ENCODE results near the gene JAZF1. TPM values are rescaled to one million over a fixed set of nuclear protein-coding genes. Genes with fewer than 3 reads are reported as not detected.

Gene JAZF1
- total and polyA plus RNA-seq, 2 of the 8 experiments (the other 6 are each of a cell fraction or from before 2014, with no cell fraction given): 2.6 to 21.8 TPM

DNA sequence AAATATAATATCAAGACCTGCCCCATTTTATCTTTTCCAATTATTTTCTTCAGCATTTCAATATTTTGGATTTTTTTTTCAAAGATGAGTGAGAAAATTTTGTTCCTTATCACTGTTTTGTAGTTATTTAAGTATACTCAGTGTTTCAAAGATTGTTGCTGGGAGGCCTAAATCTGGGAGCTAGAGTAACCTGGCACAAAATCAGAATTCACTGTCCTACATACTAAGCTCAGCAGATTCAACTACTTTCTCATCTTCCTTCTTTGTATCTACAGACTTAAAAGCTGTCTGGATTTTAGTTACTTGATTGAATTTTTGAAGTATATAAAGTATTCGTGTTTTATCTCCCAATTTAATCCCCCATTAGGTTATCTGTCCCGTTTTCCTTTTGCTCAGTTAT lies 354.7 kb downstream of the JAZF1 start:
- Histone ChIP-seq H3K4me2 (ENCODE audit: insufficient read depth in 1 of 2, low read depth in 2 of 2, low read length in 2 of 2) (no peak overlapping the region), H3K4me3 (ENCODE audit: extremely low read depth in 1 of 4, insufficient read depth in 2 of 4, low read depth in 3 of 4, low read length in 4 of 4) (no peak overlapping the region), H3K14ac (ENCODE audit: insufficient read length) (no peak overlapping the region), H3K9me3 (ENCODE audit: insufficient read depth in 2 of 2, low read depth in 1 of 2, low read length in 1 of 2) (no peaks in the 10 kb centered on the region), H3K4me1 (replicated peaks in 1 of 4; ENCODE audit: control insufficient read depth in 3 of 4, insufficient read depth in 4 of 4, low read length in 3 of 4) (no peaks in the 10 kb centered on the region), H4K20me1 (replicated peaks in 1 of 2; ENCODE audit: control insufficient read depth in 1 of 2, insufficient read depth in 2 of 2, low read length in 2 of 2) (no peaks in the 10 kb centered on the region), H3K56ac (replicated peaks; ENCODE audit: insufficient read length, low read depth, low read length) (no peak overlapping the region), H2BK12ac (ENCODE audit: low read depth, low read length) (no peak overlapping the region), H4K5ac (ENCODE audit: insufficient read length, low read depth, low read length) (no peak overlapping the region), H3K23ac (ENCODE audit: insufficient read length) (no peak overlapping the region), H3K79me1 (ENCODE audit: low read depth, low read length) (no peaks in the 10 kb centered on the region), H2BK15ac (ENCODE audit: low read length) (no peak overlapping the region), H4K8ac (ENCODE audit: extremely low read depth, insufficient read depth, low read length) (no peak overlapping the region), H3K18ac (ENCODE audit: extremely low read depth, low read length) (no peak overlapping the region), H2AFZ (ENCODE audit: low read length) (no peak overlapping the region), H3K4ac (replicated peaks; ENCODE audit: insufficient read length, low read depth, low read length) (no peak overlapping the region), H3K9ac (replicated peaks in 1 of 4; ENCODE audit: extremely low read depth in 1 of 4, low read depth in 3 of 4, low read length in 3 of 4) (no peak overlapping the region), H3K23me2 (ENCODE audit: low read depth, low read length) (no peaks in the 10 kb centered on the region), H2BK5ac (ENCODE audit: low read depth, low read length) (no peak overlapping the region), H3K79me2 (ENCODE audit: control insufficient read depth in 1 of 2, insufficient read depth in 2 of 2, low read length in 2 of 2) (no peaks in the 10 kb centered on the region), H2BK20ac (ENCODE audit: low read length) (no peak overlapping the region), H3K27ac (ENCODE audit: low read depth, low read length) (no peak overlapping the region), H4K91ac (replicated peaks; ENCODE audit: insufficient read length, low read length) (no peak overlapping the region), H3K27me3 (replicated peaks in 1 of 4; ENCODE audit: control insufficient read depth in 3 of 4, extremely low read depth in 1 of 4, insufficient read depth in 3 of 4, low read length in 3 of 4) (no peaks in the 10 kb centered on the region), H2BK120ac (replicated peaks; ENCODE audit: low read depth, low read length) (no peak overlapping the region), H2AK5ac (ENCODE audit: low read depth, low read length) (no peak overlapping the region), H3K36me3 (ENCODE audit: control insufficient read depth in 2 of 4, insufficient read depth in 4 of 4, low read length in 3 of 4) (peaks cover 0 to 3% (median 0%) of the 10 kb centered on the region in 4 experiments; a peak in 1 of 8 replicates)
- 84% methylated on average over 2 of the region's 2 CpGs; no CpG with 5 or more reads in 1 of the 2 experiments for WGBS, 2 experiments (ENCODE audit: extremely low coverage in 1 of 2, insufficient coverage in 1 of 2, insufficient read length in 1 of 2, insufficient replicate concordance in 2 of 2, low coverage in 1 of 2, low lambda C conversion rate in 2 of 2, missing lambda C conversion rate in 1 of 2)
- ChIA-PET CTCF (ENCODE audit: partially characterized antibody) (interaction anchor here (1.2 to 1.8 kb wide), 4 partner anchors 8 to 95 kb away, joined by 3 to 5 read pairs (median 4); no protein-coding TSS in a partner anchor), POLR2A (ENCODE audit: partially characterized antibody) (no interaction called here)
- FAIRE-seq: no peak
- no peak for DNase-seq (ENCODE audit: low read depth in 1 of 2, low spot score in 2 of 2)
- TF ChIP-seq BACH1 (IDR thresholded peaks at IDR 0.05; ENCODE audit: low read length): no peak
- TF ChIP-seq, protein P1, sequence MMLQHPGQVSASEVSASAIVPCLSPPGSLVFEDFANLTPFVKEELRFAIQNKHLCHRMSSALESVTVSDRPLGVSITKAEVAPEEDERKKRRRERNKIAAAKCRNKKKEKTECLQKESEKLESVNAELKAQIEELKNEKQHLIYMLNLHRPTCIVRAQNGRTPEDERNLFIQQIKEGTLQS (IDR thresholded peaks at IDR 0.05; ENCODE audit: insufficient read depth, low read depth, low read length): no peak
- no peak for TF ChIP-seq CHD2 (IDR thresholded peaks at IDR 0.05; ENCODE audit: low read length)
- no peak for TF ChIP-seq CBX8 (IDR thresholded peaks at IDR 0.05; ENCODE audit: borderline replicate concordance, low read depth, low read length)

All from H1 (cell line).